ENCODE results near the gene NEDD4L.

NEDD4L gene

DNA sequence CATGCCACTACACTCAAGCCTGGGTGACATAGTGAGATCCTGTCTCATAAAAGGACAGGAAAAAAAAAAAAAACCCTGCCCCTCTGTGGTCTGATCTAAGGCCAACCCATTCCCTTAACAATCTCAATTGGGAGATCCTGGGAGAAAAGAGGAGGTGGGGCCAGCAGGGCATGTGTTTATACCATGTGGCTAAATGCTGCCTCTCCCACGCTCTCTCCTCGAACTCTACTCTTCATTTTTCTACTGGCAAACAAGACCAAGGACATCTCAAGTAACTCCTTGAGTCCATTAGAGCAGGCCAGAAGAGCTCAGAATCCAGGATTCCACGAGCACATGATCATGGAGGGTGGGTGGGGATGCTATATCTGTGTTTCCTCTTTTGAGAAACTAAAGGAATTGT lies 16.7 kb upstream of the NEDD4L start:
- DNase-seq = no peak
- peaks cover 3% of the 10 kb centered on the region for H3K4me1 Mint-ChIP-seq
- H3K36me3 Mint-ChIP-seq (ENCODE audit: low read depth) = no peaks in the 10 kb centered on the region
- no peak overlapping the region for H3K27ac Mint-ChIP-seq
- H3K9me3 Mint-ChIP-seq = no peaks in the 10 kb centered on the region
- H3K4me3 Mint-ChIP-seq = no peak overlapping the region
- H3K27me3 Mint-ChIP-seq (ENCODE audit: low read depth, poor library complexity) = no peaks in the 10 kb centered on the region
- TF ChIP-seq, protein P1, sequence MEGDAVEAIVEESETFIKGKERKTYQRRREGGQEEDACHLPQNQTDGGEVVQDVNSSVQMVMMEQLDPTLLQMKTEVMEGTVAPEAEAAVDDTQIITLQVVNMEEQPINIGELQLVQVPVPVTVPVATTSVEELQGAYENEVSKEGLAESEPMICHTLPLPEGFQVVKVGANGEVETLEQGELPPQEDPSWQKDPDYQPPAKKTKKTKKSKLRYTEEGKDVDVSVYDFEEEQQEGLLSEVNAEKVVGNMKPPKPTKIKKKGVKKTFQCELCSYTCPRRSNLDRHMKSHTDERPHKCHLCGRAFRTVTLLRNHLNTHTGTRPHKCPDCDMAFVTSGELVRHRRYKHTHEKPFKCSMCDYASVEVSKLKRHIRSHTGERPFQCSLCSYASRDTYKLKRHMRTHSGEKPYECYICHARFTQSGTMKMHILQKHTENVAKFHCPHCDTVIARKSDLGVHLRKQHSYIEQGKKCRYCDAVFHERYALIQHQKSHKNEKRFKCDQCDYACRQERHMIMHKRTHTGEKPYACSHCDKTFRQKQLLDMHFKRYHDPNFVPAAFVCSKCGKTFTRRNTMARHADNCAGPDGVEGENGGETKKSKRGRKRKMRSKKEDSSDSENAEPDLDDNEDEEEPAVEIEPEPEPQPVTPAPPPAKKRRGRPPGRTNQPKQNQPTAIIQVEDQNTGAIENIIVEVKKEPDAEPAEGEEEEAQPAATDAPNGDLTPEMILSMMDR (IDR thresholded peaks at IDR 0.05) = no peak

GRCh38 chr18:58028109-58028784 lies 15.8 kb upstream of the NEDD4L start:
- DNase-seq = no peak
- Mint-ChIP-seq H3K36me3 (ENCODE audit: low read depth) (no peaks in the 10 kb centered on the region), H3K9me3 (no peaks in the 10 kb centered on the region), H3K4me3 (no peak overlapping the region), H3K4me1 (peaks cover 12% of the 10 kb centered on the region), H3K27me3 (ENCODE audit: low read depth, poor library complexity) (no peaks in the 10 kb centered on the region), H3K27ac (no peak overlapping the region)
- TF ChIP-seq, protein P1 (IDR thresholded peaks at IDR 0.05) = no peak

DNA sequence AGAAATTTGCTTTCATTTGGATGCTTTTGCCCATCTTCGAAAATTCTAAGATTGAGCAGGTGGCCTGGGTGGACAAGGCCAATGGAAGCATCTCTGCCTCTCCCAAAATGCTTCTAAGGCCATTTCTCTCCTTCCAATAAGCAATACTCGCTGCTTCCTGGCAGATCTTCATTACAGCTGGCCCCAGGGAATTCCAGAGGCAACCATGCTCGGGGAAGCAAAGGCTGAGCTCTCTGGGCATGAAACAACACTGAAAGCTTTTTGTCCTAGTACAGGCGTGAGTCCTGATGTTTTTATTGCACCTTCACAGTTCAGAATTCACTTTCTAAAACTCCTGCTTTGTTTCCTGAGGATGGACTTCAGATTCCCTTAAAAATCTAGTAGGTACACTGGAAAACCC lies 11.8 kb upstream of the NEDD4L start:
- H3K27me3 Mint-ChIP-seq (ENCODE audit: low read depth, poor library complexity) = peaks cover 5% of the 10 kb centered on the region
- H3K4me1 Mint-ChIP-seq = peaks cover 19% of the 10 kb centered on the region
- H3K9me3 Mint-ChIP-seq = no peaks in the 10 kb centered on the region
- H3K27ac Mint-ChIP-seq = no peak overlapping the region
- H3K36me3 Mint-ChIP-seq (ENCODE audit: low read depth) = no peaks in the 10 kb centered on the region
- DNase-seq = no peak
- TF ChIP-seq, protein P1 (IDR thresholded peaks at IDR 0.05) = no peak
- no peak overlapping the region for H3K4me3 Mint-ChIP-seq

DNA sequence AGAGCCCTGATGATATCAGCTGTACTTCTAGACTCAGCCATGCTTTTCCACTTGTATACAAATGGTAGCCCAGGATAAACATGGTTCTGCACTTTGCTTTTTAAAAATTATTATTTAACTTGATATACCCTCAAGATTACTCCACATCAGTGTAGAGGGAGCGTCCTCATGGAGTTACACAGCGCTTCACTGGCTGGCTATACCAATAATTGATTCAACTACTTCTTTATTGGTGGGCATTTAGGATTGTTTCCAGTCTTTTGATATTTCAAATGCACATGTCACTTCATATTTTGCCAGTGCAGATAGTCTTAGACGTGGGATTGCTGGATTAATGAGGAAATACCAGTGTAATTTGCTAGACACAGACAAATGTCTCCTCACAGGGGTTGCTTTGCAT lies 10.8 kb upstream of the NEDD4L start:
- no peak overlapping the region for H3K4me3 Mint-ChIP-seq
- no peak overlapping the region for H3K27ac Mint-ChIP-seq
- no peaks in the 10 kb centered on the region for H3K36me3 Mint-ChIP-seq (ENCODE audit: low read depth)
- peaks cover 5% of the 10 kb centered on the region for H3K27me3 Mint-ChIP-seq (ENCODE audit: low read depth, poor library complexity)
- H3K9me3 Mint-ChIP-seq = no peaks in the 10 kb centered on the region
- DNase-seq = no peak
- H3K4me1 Mint-ChIP-seq = peaks cover 19% of the 10 kb centered on the region
- TF ChIP-seq, protein P1 (IDR thresholded peaks at IDR 0.05) = no peak

DNA sequence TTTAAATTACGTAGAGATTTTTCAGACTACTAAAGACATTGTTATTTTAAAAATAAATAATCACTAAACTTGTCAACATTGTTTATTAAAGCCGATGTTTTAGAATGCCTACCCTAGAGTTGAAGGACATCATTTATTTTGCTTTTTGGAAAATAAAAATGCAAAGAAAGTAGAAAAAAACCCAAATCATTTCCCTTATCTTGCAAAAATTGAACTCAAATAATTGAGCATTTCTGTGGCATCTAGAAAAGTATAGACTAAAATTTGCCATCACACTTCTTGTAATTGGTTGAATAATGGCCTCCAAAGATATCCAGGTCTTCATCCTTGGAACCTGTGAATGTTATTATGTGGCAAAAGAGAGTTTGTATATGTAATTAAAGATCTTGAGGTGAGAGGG lies 9.7 kb upstream of the NEDD4L start:
- H3K36me3 Mint-ChIP-seq (ENCODE audit: low read depth) = no peaks in the 10 kb centered on the region
- H3K27ac Mint-ChIP-seq = no peak overlapping the region
- peaks cover 5% of the 10 kb centered on the region for H3K27me3 Mint-ChIP-seq (ENCODE audit: low read depth, poor library complexity)

More for the DNA sequence above, 9.7 kb upstream of the NEDD4L start:
- Mint-ChIP-seq H3K4me3 (no peak overlapping the region), H3K9me3 (no peaks in the 10 kb centered on the region), H3K4me1 (peaks cover 19% of the 10 kb centered on the region)
- TF ChIP-seq, protein P1 (IDR thresholded peaks at IDR 0.05) = no peak
- DNase-seq = no peak

Data from nephron progenitor cell (in vitro differentiated cells).